HG03575 (cell line): ENCODE data around the gene MAPK8IP2.
"Not testable (repeated sequence)": the region's sequence is repeated elsewhere in the genome, so short reads cannot be mapped to it uniquely, and the experiment has no call there.

ENCODE experiments used
- ATAC-seq: cut with Tn5 transposase; IDR thresholded peaks from one replicate; pipeline ENCODE4 v1.9.1; 2021; ENCODE audit not compliant: unreplicated experiment, insufficient number of reproducible peaks, low FRiP score; ENCODE audit errors: extremely low read depth

The MAPK8IP2 gene

GRCh38 chr22:50608996-50609395, 8.4 kb downstream of the MAPK8IP2 start:
- no peak for ATAC-seq

GRCh38 chr22:50609599-50609998, 9.0 kb downstream of the MAPK8IP2 start:
- no peak for ATAC-seq

- ATAC-seq, result no peak
Measured at GRCh38 chr22:50610041-50610451, 9.5 kb downstream of the MAPK8IP2 start.

- no peak for ATAC-seq
Measured at GRCh38 chr22:50610581-50610980, 10.0 kb downstream of the MAPK8IP2 start.

- no peak for ATAC-seq
Measured at GRCh38 chr22:50611341-50612060, 10.9 kb downstream of the MAPK8IP2 start.

- ATAC-seq, result no peak
Measured at GRCh38 chr22:50612168-50612527, 11.6 kb downstream of the MAPK8IP2 start.

GRCh38 chr22:50612528-50613221, 12.1 kb downstream of the MAPK8IP2 start:
- no peak for ATAC-seq

GRCh38 chr22:50613291-50613981, 12.8 kb downstream of the MAPK8IP2 start:
- no peak for ATAC-seq

- ATAC-seq, result not testable (repeated sequence)
Measured at GRCh38 chr22:50614296-50614695, 13.7 kb downstream of the MAPK8IP2 start.

GRCh38 chr22:50620593-50621355, 20.2 kb downstream of the MAPK8IP2 start:
- ATAC-seq, result no peak

- ATAC-seq, result no peak
Measured at GRCh38 chr22:50621356-50621880, 20.8 kb downstream of the MAPK8IP2 start.

GRCh38 chr22:50621948-50622722, 21.5 kb downstream of the MAPK8IP2 start:
- no peak for ATAC-seq

- no peak for ATAC-seq
Measured at GRCh38 chr22:50622723-50623327, 22.2 kb downstream of the MAPK8IP2 start.

GRCh38 chr22:50624347-50625130, 23.9 kb downstream of the MAPK8IP2 start:
- ATAC-seq, result no peak

- no peak for ATAC-seq
Measured at GRCh38 chr22:50625131-50625567, 24.6 kb downstream of the MAPK8IP2 start.

GRCh38 chr22:50625568-50626313, 25.1 kb downstream of the MAPK8IP2 start:
- ATAC-seq, result no peak
